Glutamatergic neuron (in vitro differentiated cells): Measurements from ENCODE around the gene ADK. TPM values are rescaled to one million over a fixed set of nuclear protein-coding genes. Genes with fewer than 3 reads are reported as not detected.

ENCODE experiments used
- DNase-seq: peaks from one replicate; pipeline ENCODE4 v3.0.0; 2022
- H3K27ac Mint-ChIP-seq: one replicate; pipeline ENCODE4 v1.8.0; 2020; ENCODE audit warnings: mild to moderate bottlenecking, mixed read lengths, inconsistent platforms; ENCODE audit not compliant: unreplicated experiment
- H3K27me3 Mint-ChIP-seq: one replicate; pipeline ENCODE4 v1.8.0; 2020; ENCODE audit warnings: mild to moderate bottlenecking, moderate library complexity, mixed read lengths, inconsistent platforms; ENCODE audit not compliant: unreplicated experiment
- H3K36me3 Mint-ChIP-seq: one replicate; pipeline ENCODE4 v1.8.0; 2020; ENCODE audit warnings: mild to moderate bottlenecking, mixed read lengths, inconsistent platforms; ENCODE audit not compliant: unreplicated experiment
- H3K4me1 Mint-ChIP-seq: one replicate; pipeline ENCODE4 v1.8.0; 2020; ENCODE audit warnings: mild to moderate bottlenecking, low read depth, mixed read lengths, inconsistent platforms; ENCODE audit not compliant: unreplicated experiment
- H3K4me3 Mint-ChIP-seq: one replicate; pipeline ENCODE4 v1.8.0; 2020; ENCODE audit warnings: mild to moderate bottlenecking, mixed read lengths, inconsistent platforms; ENCODE audit not compliant: unreplicated experiment
- H3K9me3 Mint-ChIP-seq: one replicate; pipeline ENCODE4 v1.8.0; 2020; ENCODE audit warnings: mild to moderate bottlenecking, moderate library complexity, mixed read lengths, inconsistent platforms; ENCODE audit not compliant: unreplicated experiment
- total RNA-seq: library from RNA; stranded (reverse); fragmentation: NEBNext Ultra II Directional; extraction: Animal tissue kit (Norgen Biotek cat#: 25700); gene quantifications from one replicate; pipeline ENCODE4 v1.2.1, GENCODE V29; 2021; ENCODE audit not compliant: unreplicated experiment
- TF ChIP-seq, protein P1 (sequence below): fragments of 200-600 bp; sonication (generic); IDR thresholded peaks from one replicate; pipeline ENCODE4 v1.5.0; 2021; ENCODE audit not compliant: partially characterized antibody, unreplicated experiment

Gene ADK
- total RNA-seq, 1 donor from 2014 or later: 16.4 TPM

DNA sequence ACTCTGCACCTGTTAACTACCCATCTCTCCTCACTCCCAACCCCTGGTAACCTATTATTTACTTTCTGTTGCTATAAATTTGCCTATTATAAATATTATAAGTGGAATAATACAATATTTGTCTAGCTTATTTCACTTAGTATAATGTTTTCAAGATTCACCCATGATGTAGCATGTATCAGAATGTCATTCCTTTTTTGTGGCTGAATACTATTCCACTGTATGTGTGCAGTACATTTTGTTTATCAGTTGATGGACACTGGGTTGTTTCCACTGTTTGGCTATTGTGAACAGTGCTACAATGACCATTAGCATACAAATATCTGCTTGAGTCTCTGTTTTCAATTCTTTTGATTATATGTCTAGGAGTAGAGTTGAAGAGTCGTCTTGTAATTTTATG is 582.6 kb downstream of the ADK start:
- Mint-ChIP-seq H3K27ac (no peak overlapping the region), H3K4me3 (no peak overlapping the region), H3K4me1 (no peaks in the 10 kb centered on the region), H3K36me3 (no peaks in the 10 kb centered on the region), H3K9me3 (no peaks in the 10 kb centered on the region), H3K27me3 (no peaks in the 10 kb centered on the region)
- DNase-seq: no peak
- TF ChIP-seq, protein P1, sequence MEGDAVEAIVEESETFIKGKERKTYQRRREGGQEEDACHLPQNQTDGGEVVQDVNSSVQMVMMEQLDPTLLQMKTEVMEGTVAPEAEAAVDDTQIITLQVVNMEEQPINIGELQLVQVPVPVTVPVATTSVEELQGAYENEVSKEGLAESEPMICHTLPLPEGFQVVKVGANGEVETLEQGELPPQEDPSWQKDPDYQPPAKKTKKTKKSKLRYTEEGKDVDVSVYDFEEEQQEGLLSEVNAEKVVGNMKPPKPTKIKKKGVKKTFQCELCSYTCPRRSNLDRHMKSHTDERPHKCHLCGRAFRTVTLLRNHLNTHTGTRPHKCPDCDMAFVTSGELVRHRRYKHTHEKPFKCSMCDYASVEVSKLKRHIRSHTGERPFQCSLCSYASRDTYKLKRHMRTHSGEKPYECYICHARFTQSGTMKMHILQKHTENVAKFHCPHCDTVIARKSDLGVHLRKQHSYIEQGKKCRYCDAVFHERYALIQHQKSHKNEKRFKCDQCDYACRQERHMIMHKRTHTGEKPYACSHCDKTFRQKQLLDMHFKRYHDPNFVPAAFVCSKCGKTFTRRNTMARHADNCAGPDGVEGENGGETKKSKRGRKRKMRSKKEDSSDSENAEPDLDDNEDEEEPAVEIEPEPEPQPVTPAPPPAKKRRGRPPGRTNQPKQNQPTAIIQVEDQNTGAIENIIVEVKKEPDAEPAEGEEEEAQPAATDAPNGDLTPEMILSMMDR: no peak

DNA sequence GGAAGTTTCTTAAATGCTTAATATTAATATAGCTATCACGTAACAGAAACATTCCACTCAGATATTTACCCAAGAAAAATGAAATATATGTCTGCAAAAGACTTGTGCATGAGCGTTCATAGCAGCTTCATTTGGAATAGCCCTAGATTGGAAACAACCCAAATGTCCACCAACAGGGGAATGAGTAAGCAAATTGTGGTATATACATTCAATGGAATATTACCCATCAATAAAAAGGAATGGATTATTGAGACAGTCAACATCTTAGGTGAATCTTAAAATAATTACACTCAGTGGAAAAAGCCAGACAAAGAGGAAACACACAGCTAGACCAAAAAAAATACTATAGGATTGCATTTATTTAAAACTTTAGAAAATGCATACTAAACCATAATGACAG is 585.0 kb downstream of the ADK start:
- no peaks in the 10 kb centered on the region for H3K36me3 Mint-ChIP-seq
- H3K4me1 Mint-ChIP-seq: no peaks in the 10 kb centered on the region
- no peaks in the 10 kb centered on the region for H3K27me3 Mint-ChIP-seq
- H3K27ac Mint-ChIP-seq: no peak overlapping the region
- DNase-seq: no peak
- no peaks in the 10 kb centered on the region for H3K9me3 Mint-ChIP-seq
- no peak overlapping the region for H3K4me3 Mint-ChIP-seq
- TF ChIP-seq, protein P1: no peak

DNA sequence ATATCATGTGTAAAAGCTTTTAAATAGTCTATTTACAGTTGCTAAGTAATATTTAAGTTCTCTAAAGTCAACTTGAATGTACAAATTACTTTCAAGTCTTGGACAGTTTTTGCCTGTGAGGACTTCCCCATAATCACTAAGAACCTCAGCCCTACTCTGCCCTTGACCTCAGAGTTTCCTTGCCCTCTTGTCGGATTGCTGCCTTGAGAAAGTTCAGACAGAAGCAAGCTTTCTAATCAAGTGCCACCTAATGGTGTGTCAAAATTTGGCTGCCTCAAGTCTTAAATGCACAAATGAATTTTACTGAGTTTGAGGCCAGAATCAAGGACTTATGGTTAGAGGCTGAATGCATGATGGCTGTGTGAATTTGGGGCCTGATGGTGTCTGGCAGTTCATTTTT is 587.0 kb downstream of the ADK start:
- H3K36me3 Mint-ChIP-seq: no peaks in the 10 kb centered on the region
- no peak overlapping the region for H3K27ac Mint-ChIP-seq

DNA sequence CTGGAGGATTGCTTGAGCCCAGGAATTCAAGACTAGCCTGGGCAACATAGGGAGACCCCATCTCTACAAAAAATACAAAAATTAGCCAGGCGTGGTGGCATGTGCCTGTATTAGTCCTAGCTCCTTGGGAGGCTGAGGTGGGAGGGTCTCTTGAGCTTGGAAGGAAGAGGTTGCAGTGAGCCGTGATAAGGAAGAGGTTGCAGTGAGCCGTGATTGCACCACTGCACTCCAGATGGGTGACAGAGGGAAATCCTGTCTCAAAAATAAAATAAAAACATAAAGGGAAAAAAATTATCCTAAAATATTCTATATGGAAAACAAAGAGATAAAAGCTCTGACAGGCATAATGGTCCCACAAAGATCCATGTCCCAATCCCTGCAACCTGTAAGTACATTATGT is 587.5 kb downstream of the ADK start:
- Mint-ChIP-seq H3K27me3 (no peaks in the 10 kb centered on the region), H3K9me3 (no peaks in the 10 kb centered on the region)

More for the DNA sequence above, 587.0 kb downstream of the ADK start:
- Mint-ChIP-seq H3K4me1 (no peaks in the 10 kb centered on the region), H3K4me3 (no peak overlapping the region), H3K27me3 (no peaks in the 10 kb centered on the region), H3K9me3 (no peaks in the 10 kb centered on the region)
- TF ChIP-seq, protein P1: no peak
- no peak for DNase-seq

DNA sequence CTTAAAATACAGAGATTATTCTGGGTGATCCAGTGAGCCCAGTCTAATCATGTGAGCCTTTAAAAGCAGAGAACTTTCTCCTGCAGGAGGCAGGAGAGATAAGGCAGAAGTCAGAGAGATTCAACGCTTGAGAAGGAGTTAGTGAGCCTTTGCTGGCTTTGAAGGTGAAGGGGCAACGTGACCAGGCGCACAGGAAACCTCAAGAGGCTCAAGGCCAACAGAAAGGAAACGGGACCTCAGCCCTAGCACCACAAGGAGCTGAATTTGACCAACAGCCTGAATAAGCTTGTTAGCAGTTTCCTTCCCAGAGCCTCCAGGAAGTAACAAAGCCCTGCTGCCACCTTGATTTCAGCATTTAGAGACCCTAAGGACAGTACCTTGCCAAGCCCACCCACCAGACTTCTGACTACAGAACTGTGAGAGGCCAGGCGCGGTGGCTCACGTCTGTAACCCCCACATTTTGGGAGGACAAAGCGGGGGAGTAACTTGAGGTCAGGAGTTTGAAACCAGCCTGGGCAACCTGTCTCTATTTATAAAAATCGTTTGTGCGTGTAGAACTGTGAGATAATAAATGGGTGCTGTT is 588.1 kb downstream of the ADK start:
- H3K27ac Mint-ChIP-seq: no peak overlapping the region
- no peaks in the 10 kb centered on the region for H3K27me3 Mint-ChIP-seq
- H3K36me3 Mint-ChIP-seq: no peaks in the 10 kb centered on the region
- H3K4me1 Mint-ChIP-seq: no peaks in the 10 kb centered on the region
- H3K9me3 Mint-ChIP-seq: no peaks in the 10 kb centered on the region
- DNase-seq: no peak
- TF ChIP-seq, protein P1: no peak
- H3K4me3 Mint-ChIP-seq: no peak overlapping the region

More for the DNA sequence above, 587.5 kb downstream of the ADK start:
- DNase-seq: no peak
- Mint-ChIP-seq H3K27ac (no peak overlapping the region), H3K4me1 (no peaks in the 10 kb centered on the region), H3K4me3 (no peak overlapping the region), H3K36me3 (no peaks in the 10 kb centered on the region)
- TF ChIP-seq, protein P1: no peak
